Neural progenitor cell (in vitro differentiated cells): ENCODE data around the gene HSPA2.

Experiments used
- CTCF ChIP-seq: fragments of 200-600 bp; sonication (generic); IDR thresholded peaks from 2 replicates; pipeline ENCODE4 v1.5.1; 2017; ENCODE audit warnings: antibody characterized with exemption, mild to moderate bottlenecking
- EZH2 ChIP-seq: fragments of 200-600 bp; sonication (generic); IDR thresholded peaks from 2 replicates; pipeline ENCODE4 v1.6.1; 2017; ENCODE audit warnings: antibody characterized with exemption, mild to moderate bottlenecking, moderate library complexity
- EZH2phosphoT487 ChIP-seq: fragments of 200-600 bp; sonication (generic); IDR thresholded peaks from 2 replicates; pipeline ENCODE4 v1.6.1; 2017; ENCODE audit warnings: antibody characterized with exemption

DNA sequence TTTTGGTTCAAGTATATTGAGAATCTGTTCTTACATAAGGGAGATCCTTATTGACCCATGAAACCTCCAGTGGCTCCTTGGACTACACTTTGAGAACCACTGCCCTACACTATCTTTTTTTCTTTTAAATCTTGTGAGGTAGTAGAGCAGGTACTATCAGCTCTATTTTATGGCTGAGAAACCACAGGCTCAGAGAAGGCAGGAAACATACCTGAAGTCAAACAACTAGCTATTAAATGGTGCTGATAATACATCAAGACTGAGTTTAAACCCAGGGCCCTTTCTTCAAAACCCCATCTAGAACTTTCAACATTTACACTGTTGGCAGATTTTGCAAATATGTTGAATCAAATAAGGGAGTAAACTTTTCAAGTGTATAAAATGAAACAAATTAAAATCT, 43.8 kb upstream of the HSPA2 start:
- TF ChIP-seq CTCF (no peak), EZH2 (no peak), EZH2phosphoT487 (no peak)
